A673 (cell line): ENCODE data around the gene SCGB2A2. TPM values are rescaled to one million over a fixed set of nuclear protein-coding genes. Genes with fewer than 3 reads are reported as not detected.

Experiments
- BruUV-seq: library from RNA; stranded (reverse); fragments of 400-500 nt; replicated peaks from 2 replicates; lab custom pipeline; 2021; lab: Mats Ljungman, UMichigan
- CTCF ChIA-PET: fragments of 300-600 bp; sonication (Branson Sonifier 250); formaldehyde crosslinking; loops from one replicate; lab custom pipeline; 2022; ENCODE audit warnings: antibody characterized with exemption; lab: Charles Lee
- POLR2A ChIA-PET: fragments of 300-600 bp; sonication (Branson Sonifier 250); formaldehyde crosslinking; loops from one replicate; lab custom pipeline; 2022; ENCODE audit warnings: antibody characterized with exemption; ENCODE audit not compliant: low non-redundant PET; lab: Charles Lee
- DNase-seq: peaks from one replicate; pipeline ENCODE4 v3.0.0-alpha.2; 2015; ENCODE audit warnings: low spot score
- H3K27ac ChIP-seq: fragments of 200-600 bp; sonication (generic); 2 replicates; pipeline ENCODE4 v1.5.1; 2016; ENCODE audit warnings: mixed run types, low read depth, mild to moderate bottlenecking, mixed read lengths, antibody characterized with exemption, low read length; ENCODE audit not compliant: poor library complexity, severe bottlenecking
- H3K27me3 ChIP-seq: fragments of 200-600 bp; sonication (generic); replicated peaks from 2 replicates; pipeline ENCODE4 v1.6.1; 2017; ENCODE audit warnings: mixed run types, low read depth, mild to moderate bottlenecking, mixed read lengths, antibody characterized with exemption, low read length; ENCODE audit not compliant: insufficient read depth, poor library complexity
- H3K36me3 ChIP-seq: fragments of 200-600 bp; sonication (generic); 2 replicates; pipeline ENCODE4 v1.6.1; 2016; ENCODE audit warnings: mixed run types, mild to moderate bottlenecking, mixed read lengths, antibody characterized with exemption, low read length; ENCODE audit not compliant: insufficient read depth, poor library complexity, severe bottlenecking
- H3K4me1 ChIP-seq: fragments of 200-600 bp; sonication (generic); 2 replicates; pipeline ENCODE4 v1.6.1; 2017; ENCODE audit warnings: mixed run types, mild to moderate bottlenecking, mixed read lengths, antibody characterized with exemption, low read length; ENCODE audit not compliant: insufficient read depth, poor library complexity, severe bottlenecking
- H3K4me3 ChIP-seq: fragments of 200-600 bp; sonication (generic); 2 replicates; pipeline ENCODE4 v1.5.1; 2016; ENCODE audit warnings: low read depth, mixed run types, mild to moderate bottlenecking, mixed read lengths, low read length; ENCODE audit not compliant: poor library complexity, severe bottlenecking
- H3K9me3 ChIP-seq: fragments of 200-600 bp; sonication (generic); 2 replicates; pipeline ENCODE4 v1.6.1; 2016; ENCODE audit warnings: mixed run types, low read depth, mild to moderate bottlenecking, mixed read lengths, antibody characterized with exemption, low read length; ENCODE audit not compliant: poor library complexity, severe bottlenecking
- CTCF ChIP-seq: fragments of 300-800, 200-600 bp; sonication (generic); conservative IDR thresholded peaks from 2 replicates; pipeline ENCODE4 v1.5.1; 2017; ENCODE audit warnings: low read depth, mild to moderate bottlenecking, antibody characterized with exemption, low read length, moderate library complexity, mixed read lengths
- EZH2 ChIP-seq: fragments of 200-600 bp; sonication (generic); IDR thresholded peaks from 2 replicates; pipeline ENCODE4 v1.6.1; 2017; ENCODE audit warnings: borderline replicate concordance, low read depth, mild to moderate bottlenecking, mixed read lengths, antibody characterized with exemption, low read length; ENCODE audit not compliant: poor library complexity, severe bottlenecking
- intact Hi-C: fragments of 100-400 bp; cut with micrococcal nuclease; formaldehyde crosslinking; loops from one replicate; pipeline ENCODE4 v1.10.0; 2022; ENCODE audit not compliant: unreplicated experiment
- total RNA-seq: library from RNA; stranded (reverse); gene quantifications from 2 replicates; pipeline ENCODE4 v1.2.3, GENCODE V29; 2021

The SCGB2A2 gene
- total RNA-seq, 1 experiment from 2014 or later, result not detected

- peak; percentile 54 for TF ChIP-seq CTCF
- no peak for TF ChIP-seq EZH2
- intact Hi-C loops, result no loop called here
- H3K9me3 ChIP-seq, result no peaks in the 10 kb centered on the region
- ChIA-PET CTCF (interaction anchor here (0.6 kb wide), 2 partner anchors 95 to 387 kb away, joined by 3 read pairs; no protein-coding TSS in a partner anchor), POLR2A (no interaction called here)
- DNase-seq, result peak; percentile 35
- H3K27me3 ChIP-seq, result peaks cover 18% of the 10 kb centered on the region
- H3K4me1 ChIP-seq, result no peaks in the 10 kb centered on the region
- H3K27ac ChIP-seq, result no peak overlapping the region
- BruUV-seq, result no TSS peak
- no peaks in the 10 kb centered on the region for H3K36me3 ChIP-seq
- H3K4me3 ChIP-seq, result no peak overlapping the region
Observed at GRCh38 chr11:62245271-62245753, 24.6 kb upstream of the SCGB2A2 start.

GRCh38 chr11:62251698-62252097 lies 18.3 kb upstream of the SCGB2A2 start:
- TF ChIP-seq EZH2, result no peak
- no peak for TF ChIP-seq CTCF
- POLR2A ChIA-PET, result no interaction called here
- intact Hi-C loops, result no loop called here
- H3K4me1 ChIP-seq, result no peaks in the 10 kb centered on the region
- H3K4me3 ChIP-seq, result no peak overlapping the region
- peaks cover 9% of the 10 kb centered on the region for H3K9me3 ChIP-seq
- no peak overlapping the region for H3K27ac ChIP-seq
- no TSS peak for BruUV-seq
- CTCF ChIA-PET, result no interaction called here
- no peak for DNase-seq
- H3K36me3 ChIP-seq, result no peaks in the 10 kb centered on the region
- H3K27me3 ChIP-seq, result peaks cover 6% of the 10 kb centered on the region

GRCh38 chr11:62253999-62254542 lies 15.9 kb upstream of the SCGB2A2 start:
- ChIA-PET CTCF (no interaction called here), POLR2A (no interaction called here)
- intact Hi-C loops, result no loop called here
- no peak overlapping the region for H3K27ac ChIP-seq
- H3K4me3 ChIP-seq, result no peak overlapping the region
- H3K4me1 ChIP-seq, result no peaks in the 10 kb centered on the region
- peaks cover 9% of the 10 kb centered on the region for H3K9me3 ChIP-seq
- H3K27me3 ChIP-seq, result peaks cover 18% of the 10 kb centered on the region
- DNase-seq, result no peak
- BruUV-seq, result no TSS peak
- no peaks in the 10 kb centered on the region for H3K36me3 ChIP-seq
- TF ChIP-seq EZH2 (no peak), CTCF (no peak)
